H1 (cell line): Measurements from ENCODE around the gene RGS8. TPM values are rescaled to one million over a fixed set of nuclear protein-coding genes. Genes with fewer than 3 reads are reported as not detected.

Experiments used
- CTCF ChIA-PET: fragments of 300-600 bp; sonication (Branson Sonifier 250); formaldehyde crosslinking; loops from one replicate; lab custom pipeline; 2021; ENCODE audit not compliant: partially characterized antibody; lab: Charles Lee
- POLR2A ChIA-PET: fragments of 300-600 bp; sonication (Branson Sonifier 250); formaldehyde crosslinking; loops from one replicate; lab custom pipeline; 2021; ENCODE audit warnings: inconsistent platforms; ENCODE audit not compliant: partially characterized antibody; lab: Charles Lee
- DNase-seq, 2 experiments: peaks; one replicate each; pipeline versions ENCODE4 v3.0.0 to v3.0.0-alpha.2; 2010 to 2022; ENCODE audit warnings: low spot score in 2 of 2, low read depth in 1 of 2, mixed read lengths in 1 of 2
- FAIRE-seq: peaks from 2 replicates; lab custom pipeline; 2011; peaks lifted over from hg19 to GRCh38; lab: Jason Lieb, UNC
- H2AFZ ChIP-seq: 2 replicates; pipeline ENCODE4 v1.8.1; 2012; ENCODE audit warnings: low read length, inconsistent platforms
- H2AK5ac ChIP-seq: 2 replicates; pipeline ENCODE4 v1.6.1; 2013; ENCODE audit warnings: low read depth, low read length
- H2BK120ac ChIP-seq: replicated peaks from 2 replicates; pipeline ENCODE3; 2013; ENCODE audit warnings: low read depth, low read length, inconsistent platforms
- H2BK12ac ChIP-seq: 2 replicates; pipeline ENCODE4 v1.6.1; 2013; ENCODE audit warnings: low read depth, low read length
- H2BK15ac ChIP-seq: 2 replicates; pipeline ENCODE4 v1.6.1; 2013; ENCODE audit warnings: low read length
- H2BK20ac ChIP-seq: 2 replicates; pipeline ENCODE4 v1.6.1; 2013; ENCODE audit warnings: low read length
- H2BK5ac ChIP-seq: 2 replicates; pipeline ENCODE4 v1.6.1; 2013; ENCODE audit warnings: low read depth, low read length
- H3K14ac ChIP-seq: 2 replicates; pipeline ENCODE4 v1.6.1; 2013; ENCODE audit warnings: inconsistent platforms; ENCODE audit not compliant: insufficient read length
- H3K18ac ChIP-seq: 2 replicates; pipeline ENCODE4 v1.6.1; 2013; ENCODE audit warnings: low read length; ENCODE audit errors: extremely low read depth
- H3K23ac ChIP-seq: 2 replicates; pipeline ENCODE4 v1.6.1; 2013; ENCODE audit warnings: inconsistent platforms; ENCODE audit not compliant: insufficient read length
- H3K23me2 ChIP-seq: 2 replicates; pipeline ENCODE4 v1.6.1; 2013; ENCODE audit warnings: low read depth, low read length
- H3K27ac ChIP-seq: 2 replicates; pipeline ENCODE4 v1.6.1; 2011; ENCODE audit warnings: low read depth, low read length, inconsistent platforms
- H3K27me3 ChIP-seq, 4 experiments: replicated peaks in 1 of 4; 1 replicate in 1 of 4; 2 replicates in 3 of 4; pipeline versions ENCODE4 v1.6.1 to v1.8.1; 2011 to 2013; ENCODE audit warnings: low read length in 3 of 4, mild to moderate bottlenecking in 3 of 4, inconsistent platforms in 2 of 4, mixed read lengths in 2 of 4, moderate library complexity in 1 of 4; ENCODE audit not compliant: control insufficient read depth in 3 of 4, insufficient read depth in 3 of 4; ENCODE audit errors: extremely low read depth in 1 of 4
- H3K36me3 ChIP-seq, 4 experiments: 2 replicates each; pipeline versions ENCODE4 v1.6.1 to v1.8.1; 2011 to 2013; ENCODE audit warnings: mild to moderate bottlenecking in 4 of 4, low read length in 3 of 4, moderate library complexity in 2 of 4, control low read depth in 1 of 4, inconsistent platforms in 1 of 4; ENCODE audit not compliant: insufficient read depth in 4 of 4, control insufficient read depth in 2 of 4
- H3K4ac ChIP-seq: replicated peaks from 2 replicates; pipeline ENCODE3; 2013; ENCODE audit warnings: low read length, low read depth, mixed read lengths, inconsistent platforms; ENCODE audit not compliant: insufficient read length
- H3K4me1 ChIP-seq, 4 experiments: replicated peaks in 1 of 4; 1 replicate in 1 of 4; 2 replicates in 3 of 4; pipeline versions ENCODE4 v1.6.1 to v1.8.1; 2011 to 2013; ENCODE audit warnings: low read length in 3 of 4, inconsistent platforms in 2 of 4, mixed read lengths in 1 of 4; ENCODE audit not compliant: insufficient read depth in 4 of 4, control insufficient read depth in 3 of 4
- H3K4me2 ChIP-seq, 2 experiments: 2 replicates each; pipeline versions ENCODE4 v1.6.1 to v1.8.1; 2011 to 2013; ENCODE audit warnings: low read depth in 2 of 2, low read length in 2 of 2, control low read depth in 1 of 2, inconsistent platforms in 1 of 2, mild to moderate bottlenecking in 1 of 2; ENCODE audit not compliant: insufficient read depth in 1 of 2
- H3K4me3 ChIP-seq, 4 experiments: fragments of 200-600, 300-600 bp in 1 of 4; sonication (generic), shearing (Covaris generic), sonication (Bioruptor Twin) in 1 of 4; 2 replicates each; pipeline versions ENCODE4 v1.5.1 to v1.8.1; 2011 to 2016; ENCODE audit warnings: low read length in 4 of 4, low read depth in 3 of 4, control low read depth in 2 of 4, inconsistent platforms in 2 of 4, mild to moderate bottlenecking in 2 of 4, mixed read lengths in 1 of 4, moderate library complexity in 1 of 4; ENCODE audit not compliant: insufficient read depth in 2 of 4; ENCODE audit errors: extremely low read depth in 1 of 4
- H3K56ac ChIP-seq: replicated peaks from 2 replicates; pipeline ENCODE3; 2013; ENCODE audit warnings: low read depth, mild to moderate bottlenecking, mixed read lengths, low read length, inconsistent platforms; ENCODE audit not compliant: insufficient read length
- H3K79me1 ChIP-seq: 2 replicates; pipeline ENCODE4 v1.6.1; 2013; ENCODE audit warnings: low read depth, low read length, control low read depth
- H3K79me2 ChIP-seq, 2 experiments: 2 replicates each; pipeline versions ENCODE4 v1.6.1 to v1.8.1; 2012 to 2013; ENCODE audit warnings: low read length in 2 of 2, mild to moderate bottlenecking in 2 of 2, inconsistent platforms in 1 of 2; ENCODE audit not compliant: insufficient read depth in 2 of 2, control insufficient read depth in 1 of 2
- H3K9ac ChIP-seq, 4 experiments: replicated peaks in 1 of 4; 1 replicate in 1 of 4; 2 replicates in 3 of 4; pipeline versions ENCODE4 v1.6.1 to v1.8.1; 2011 to 2013; ENCODE audit warnings: low read depth in 3 of 4, low read length in 3 of 4, control low read depth in 2 of 4, mild to moderate bottlenecking in 2 of 4, moderate library complexity in 2 of 4, inconsistent platforms in 1 of 4; ENCODE audit errors: extremely low read depth in 1 of 4
- H3K9me3 ChIP-seq, 2 experiments: 2 replicates each; pipeline versions ENCODE4 v1.6.1 to v1.8.1; 2012 to 2013; ENCODE audit warnings: mild to moderate bottlenecking in 2 of 2, moderate library complexity in 2 of 2, control low read depth in 1 of 2, inconsistent platforms in 1 of 2, low read depth in 1 of 2, low read length in 1 of 2, mixed read lengths in 1 of 2; ENCODE audit not compliant: insufficient read depth in 2 of 2
- H4K20me1 ChIP-seq, 2 experiments: replicated peaks in 1 of 2; 2 replicates each; pipeline versions ENCODE3 to v1.8.1; 2011 to 2013; ENCODE audit warnings: inconsistent platforms in 2 of 2, low read length in 2 of 2, mild to moderate bottlenecking in 1 of 2; ENCODE audit not compliant: insufficient read depth in 2 of 2, control insufficient read depth in 1 of 2
- H4K5ac ChIP-seq: 2 replicates; pipeline ENCODE4 v1.6.1; 2013; ENCODE audit warnings: low read length, low read depth, mixed read lengths, inconsistent platforms; ENCODE audit not compliant: insufficient read length
- H4K8ac ChIP-seq: 2 replicates; pipeline ENCODE4 v1.8.0; 2013; ENCODE audit warnings: mild to moderate bottlenecking, moderate library complexity, low read length, inconsistent platforms; ENCODE audit not compliant: insufficient read depth; ENCODE audit errors: extremely low read depth
- H4K91ac ChIP-seq: replicated peaks from 2 replicates; pipeline ENCODE3; 2013; ENCODE audit warnings: low read length, mixed read lengths, inconsistent platforms; ENCODE audit not compliant: insufficient read length
- WGBS, 2 experiments: shearing (Covaris generic) in 1 of 2; methylation state at CpG; one replicate each; pipeline versions ENCODE4 v1.1.6 to v1.1.7; 2013 to 2015; ENCODE audit warnings: low lambda C conversion rate in 2 of 2, mixed read lengths in 2 of 2, inconsistent platforms in 1 of 2, low coverage in 1 of 2, missing lambda C conversion rate in 1 of 2; ENCODE audit not compliant: insufficient replicate concordance in 2 of 2, insufficient coverage in 1 of 2, insufficient read length in 1 of 2; ENCODE audit errors: extremely low coverage in 1 of 2, missing lambda C conversion rate in 1 of 2; 5-methylcytosine and 5-hydroxymethylcytosine counted together
- polyA plus RNA-seq, 7 experiments: library from polyadenylated mRNA; depleted of rRNA in 3 of 7; stranded (reverse) in 5 of 7; unstranded in 2 of 7; fragments of >200 nt in 5 of 7; fragments of 200-250 nt in 2 of 7; gene quantifications; 1 replicate in 5 of 7; 2 replicates in 1 of 7; 4 replicates in 1 of 7; pipeline versions ENCODE4 v1.2.1 to v1.2.3, GENCODE V29; 2011 to 2013; ENCODE audit warnings: missing spikeins in 2 of 7, mixed read lengths in 2 of 7
- total RNA-seq: library from RNA; stranded (reverse); fragmentation: NEBNext Ultra II Directional; extraction: Animal tissue kit (Norgen Biotek cat#: 25700); gene quantifications from 2 replicates; pipeline ENCODE4 v1.2.1, GENCODE V29; 2021

Gene RGS8
- total and polyA plus RNA-seq, 2 of the 8 experiments (the other 6 are each of a cell fraction or from before 2014, with no cell fraction given): 0.13 to 0.23 TPM

DNA sequence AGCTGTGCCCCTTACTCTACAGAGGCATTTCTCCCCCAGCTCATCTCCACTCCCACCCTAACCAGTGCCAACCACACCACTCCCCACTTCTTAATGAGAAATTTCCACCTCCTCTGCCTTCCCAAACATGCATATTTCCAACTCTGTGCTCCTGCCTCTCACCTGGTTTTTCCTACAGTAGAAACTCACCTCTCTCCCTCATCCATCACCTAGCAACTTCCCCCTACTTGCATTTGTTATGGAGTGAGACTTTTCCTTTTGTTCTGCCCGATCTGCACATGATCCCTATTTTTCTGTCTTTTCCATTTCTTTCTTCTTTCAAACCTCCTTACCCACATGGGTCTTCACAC, 11.9 kb downstream of the RGS8 start:
- no peak overlapping the region for H2BK20ac ChIP-seq
- H3K27ac ChIP-seq: no peak overlapping the region
- H4K5ac ChIP-seq: no peak overlapping the region
- H2BK15ac ChIP-seq: peak overlapping the region; percentile 77; the same call in 1 of the 2 replicates
- no peak overlapping the region for H2BK12ac ChIP-seq
- no peak overlapping the region for H3K18ac ChIP-seq
- H3K4ac ChIP-seq: no peak overlapping the region
- DNase-seq: no peak
- no peak for FAIRE-seq
- H2AFZ ChIP-seq: peak overlapping the region; percentile 24; the same call in 1 of the 2 replicates
- no peak overlapping the region for H4K91ac ChIP-seq
- no peaks in the 10 kb centered on the region for H3K36me3 ChIP-seq
- H2AK5ac ChIP-seq: 0 out of 2 replicates have a peak overlapping the region, but pooled peaks have one; percentile 56
- H3K4me2 ChIP-seq: 0 out of 4 replicates have a peak overlapping the region, but pooled peaks of 1 of the 2 experiments have one; percentile 8
- peaks cover 6 to 18% (median 9%) of the 10 kb centered on the region in 4 experiments for H3K4me1 ChIP-seq
- WGBS, 2 experiments: 70% methylated on average over 1 of the region's 1 CpG; no CpG with 5 or more reads in 1 of the 2 experiments
- no peak overlapping the region for H3K23ac ChIP-seq
- no peaks in the 10 kb centered on the region for H3K9me3 ChIP-seq
- H3K79me1 ChIP-seq: no peaks in the 10 kb centered on the region
- no peak overlapping the region for H2BK120ac ChIP-seq
- H4K8ac ChIP-seq: no peak overlapping the region
- ChIA-PET CTCF (interaction anchor here (0.7 to 4.1 kb wide), 13 partner anchors 10 to 111 kb away, joined by 3 to 29 read pairs (median 4); no protein-coding TSS in a partner anchor), POLR2A (interaction anchor here (0.7 to 1.7 kb wide), 4 partner anchors 56 to 110 kb away, joined by 3 to 4 read pairs (median 4); partner anchors contain the start of gene RGS16)
- H4K20me1 ChIP-seq: no peaks in the 10 kb centered on the region
- no peak overlapping the region for H3K14ac ChIP-seq
- H3K27me3 ChIP-seq: peaks cover 0 to 4% (median 0%) of the 10 kb centered on the region in 4 experiments; a peak in 2 of 7 replicates
- H3K56ac ChIP-seq: no peak overlapping the region
- no peaks in the 10 kb centered on the region for H3K79me2 ChIP-seq
- H3K23me2 ChIP-seq: no peaks in the 10 kb centered on the region
- H2BK5ac ChIP-seq: no peak overlapping the region; the same call in 1 of the 2 replicates
- no peak overlapping the region for H3K4me3 ChIP-seq
- no peak overlapping the region for H3K9ac ChIP-seq
